HG03521 (cell line): ENCODE results near the gene STAT4.
"Not testable (repeated sequence)": the region's sequence is repeated elsewhere in the genome, so short reads cannot be mapped to it uniquely, and the experiment has no call there.

ENCODE experiments used
- ATAC-seq: cut with Tn5 transposase; IDR thresholded peaks from one replicate; pipeline ENCODE4 v1.9.1; 2021; ENCODE audit warnings: mild to moderate bottlenecking, moderate library complexity; ENCODE audit not compliant: unreplicated experiment

STAT4 gene

GRCh38 chr2:190997526-190998113, 153.2 kb downstream of the STAT4 start:
- ATAC-seq = no peak

GRCh38 chr2:190996947-190997346, 153.8 kb downstream of the STAT4 start:
- no peak for ATAC-seq

DNA sequence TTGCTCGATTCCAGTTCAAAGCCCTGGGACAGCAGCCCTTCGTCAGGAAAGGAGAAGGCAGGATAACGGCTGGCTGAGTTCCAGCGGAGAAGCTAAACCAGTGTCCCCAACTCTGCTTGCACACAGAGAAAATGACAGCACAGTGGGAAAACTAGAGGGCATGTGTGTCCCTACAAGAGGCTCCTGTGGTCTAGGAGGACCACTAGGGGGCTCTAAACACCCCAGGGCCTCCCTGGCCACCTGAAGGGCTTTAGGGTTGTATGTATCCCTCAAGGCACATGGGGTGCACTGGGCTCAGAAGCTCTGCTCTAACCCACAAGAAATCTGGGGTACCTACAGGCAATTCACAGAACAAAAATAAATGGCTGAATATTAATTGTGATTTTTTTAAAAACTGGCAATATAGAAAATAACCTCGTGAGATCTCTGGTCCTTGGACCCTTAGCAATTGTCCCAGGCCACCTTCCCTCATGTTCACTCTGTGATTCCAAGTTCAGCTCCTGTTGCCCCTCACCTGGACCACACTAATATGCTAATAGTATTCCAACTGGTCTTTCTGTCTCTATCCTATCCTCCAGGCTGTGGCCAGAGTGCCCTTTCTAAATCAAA, 154.4 kb downstream of the STAT4 start:
- peak; percentile 73 for ATAC-seq

DNA sequence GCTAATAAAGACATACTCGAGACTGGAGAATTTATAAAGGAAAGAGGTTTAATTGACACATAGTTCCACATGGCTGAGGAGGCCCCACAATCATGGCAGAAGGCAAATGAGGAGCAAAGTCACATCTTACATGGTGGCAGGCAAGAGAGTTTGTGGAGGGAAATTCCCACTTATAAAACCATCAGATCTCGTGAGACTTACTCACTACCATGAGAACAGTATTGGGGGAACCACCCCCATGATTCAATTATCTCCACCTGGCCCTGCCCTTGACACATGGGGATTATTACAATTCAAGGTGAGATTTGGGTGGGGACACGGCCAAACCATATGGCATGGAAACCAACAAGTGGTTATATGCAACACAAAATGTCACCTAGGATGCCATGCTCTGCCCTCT, 155.5 kb downstream of the STAT4 start:
- ATAC-seq = not testable (repeated sequence)

- no peak for ATAC-seq
Measured at GRCh38 chr2:190994148-190994547, 156.6 kb downstream of the STAT4 start.

DNA sequence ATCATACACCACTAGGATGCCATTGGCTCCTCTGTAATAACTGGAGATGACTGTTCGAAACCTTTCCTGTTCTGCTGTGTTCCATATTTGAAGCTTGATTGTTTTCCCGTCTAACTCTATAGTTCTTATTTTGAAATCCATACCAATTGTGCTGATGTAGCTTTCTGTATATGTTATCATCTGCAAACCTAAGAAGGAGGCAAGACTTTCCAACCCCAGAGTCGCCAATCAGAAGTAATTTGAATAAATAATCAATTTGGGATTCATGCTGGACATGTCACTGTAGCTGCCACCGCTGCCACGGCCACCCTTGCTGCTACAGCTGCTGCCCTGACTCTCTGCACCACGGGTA, 157.5 kb downstream of the STAT4 start:
- no peak for ATAC-seq

DNA sequence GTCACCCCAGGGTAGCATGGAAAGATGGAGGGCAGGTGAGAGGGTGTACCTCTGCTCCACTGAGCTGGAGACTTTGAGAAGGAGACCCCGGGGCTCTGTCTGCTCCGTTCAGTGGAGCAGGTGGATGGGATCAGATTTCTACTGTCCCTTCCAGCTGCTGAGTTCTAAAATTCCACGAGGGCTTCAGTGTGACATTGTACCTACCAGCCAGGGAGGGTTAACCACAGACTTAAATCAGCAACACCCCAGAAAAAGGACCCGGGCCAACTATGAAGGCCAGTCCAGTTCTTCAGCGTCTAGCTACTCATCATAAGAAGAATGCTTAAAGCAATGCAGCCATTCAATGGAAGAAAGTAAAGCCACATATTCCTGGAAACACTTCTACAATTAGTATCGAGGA, 160.7 kb downstream of the STAT4 start:
- no peak for ATAC-seq

- no peak for ATAC-seq
Measured at GRCh38 chr2:190988910-190989309, 161.9 kb downstream of the STAT4 start.

DNA sequence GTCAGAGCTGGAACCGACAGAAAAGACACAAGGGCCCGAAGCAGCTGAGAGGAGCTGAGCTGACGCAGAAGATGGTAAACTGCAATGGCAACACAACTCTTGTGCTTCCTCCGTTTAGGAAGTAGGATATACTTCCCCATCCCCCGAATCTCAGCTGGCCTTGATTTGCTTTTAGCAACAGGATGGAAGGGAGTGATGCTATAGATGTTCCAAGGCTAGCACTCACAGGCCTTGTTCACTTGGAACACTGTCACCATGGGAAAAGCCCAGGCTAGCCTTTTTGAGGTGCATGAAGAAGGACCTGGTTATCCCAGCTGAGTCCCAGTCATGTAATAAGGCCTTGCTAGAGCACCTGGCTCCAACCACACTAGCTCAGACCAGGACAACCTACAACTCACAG, 162.9 kb downstream of the STAT4 start:
- ATAC-seq = no peak

DNA sequence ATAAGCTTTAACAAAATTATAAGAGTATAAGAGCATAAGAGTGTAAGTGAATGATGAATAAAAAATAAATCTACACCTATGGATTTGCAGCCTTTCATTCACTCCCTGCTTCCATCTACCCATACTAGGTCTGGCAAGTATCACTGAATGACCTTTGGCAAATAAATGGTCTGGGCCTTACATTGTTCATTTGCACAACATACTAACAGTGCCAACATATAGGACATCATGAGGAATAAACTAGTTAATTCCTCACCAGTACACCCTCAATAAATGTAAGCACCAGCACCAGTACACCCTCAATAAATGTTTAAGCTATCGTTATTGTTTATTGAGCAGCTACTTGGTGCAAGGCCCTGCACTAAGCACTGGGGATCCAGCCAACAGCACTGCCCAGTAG, 163.7 kb downstream of the STAT4 start:
- ATAC-seq = no peak

DNA sequence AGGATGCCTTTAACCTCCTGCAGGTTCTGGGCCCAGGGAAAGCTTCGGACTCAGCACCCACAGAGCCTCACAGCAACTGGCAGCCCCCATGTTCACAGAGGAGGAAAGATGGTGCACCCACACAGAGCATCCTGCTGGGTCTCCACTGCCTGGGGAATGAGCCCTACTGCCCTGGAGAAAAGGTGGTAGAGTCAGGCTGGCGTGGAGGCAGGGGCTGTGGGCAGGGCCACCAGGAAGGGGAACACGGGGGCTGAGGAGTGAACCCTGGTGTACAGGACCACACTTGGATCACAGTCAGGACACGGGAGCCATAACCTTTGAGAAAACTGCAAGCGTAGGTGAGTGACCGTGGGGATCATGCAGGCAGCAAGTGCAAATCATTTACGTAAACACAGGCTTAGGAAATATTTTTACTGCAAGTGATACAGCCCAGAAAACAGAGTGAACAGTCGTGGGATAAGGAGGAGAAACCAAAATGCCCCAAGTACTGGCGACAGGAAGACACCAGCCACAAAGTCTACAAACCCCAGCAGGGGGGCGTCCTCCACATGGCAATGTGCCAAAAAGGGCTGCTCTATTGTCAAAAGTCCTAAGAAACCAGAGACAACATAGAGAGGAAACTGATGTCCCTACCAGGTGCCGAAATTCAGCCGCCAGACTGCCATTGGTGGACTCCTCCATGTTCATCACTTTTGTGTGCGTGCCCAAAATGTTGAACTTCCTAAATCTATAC, 164.4 kb downstream of the STAT4 start:
- no peak for ATAC-seq

DNA sequence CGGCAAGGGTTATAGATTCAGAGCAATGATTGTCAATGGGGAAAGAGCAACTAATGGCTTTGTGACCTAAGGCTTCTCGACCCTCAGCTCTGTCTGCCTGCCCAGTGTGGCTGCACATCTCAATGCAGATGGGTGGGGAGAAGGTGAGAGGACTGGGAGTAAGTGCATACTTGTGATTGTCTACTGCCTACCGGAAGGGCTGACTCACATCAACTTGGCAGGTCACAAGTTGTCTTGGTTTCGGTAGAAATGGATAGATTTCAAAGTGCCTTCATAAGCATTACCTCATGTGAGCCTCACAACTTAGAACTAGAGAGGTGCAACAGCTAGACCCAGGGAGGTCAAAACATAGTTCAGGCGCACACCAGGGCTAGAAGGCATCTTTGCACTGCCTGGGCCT, 166.2 kb downstream of the STAT4 start:
- ATAC-seq = no peak

DNA sequence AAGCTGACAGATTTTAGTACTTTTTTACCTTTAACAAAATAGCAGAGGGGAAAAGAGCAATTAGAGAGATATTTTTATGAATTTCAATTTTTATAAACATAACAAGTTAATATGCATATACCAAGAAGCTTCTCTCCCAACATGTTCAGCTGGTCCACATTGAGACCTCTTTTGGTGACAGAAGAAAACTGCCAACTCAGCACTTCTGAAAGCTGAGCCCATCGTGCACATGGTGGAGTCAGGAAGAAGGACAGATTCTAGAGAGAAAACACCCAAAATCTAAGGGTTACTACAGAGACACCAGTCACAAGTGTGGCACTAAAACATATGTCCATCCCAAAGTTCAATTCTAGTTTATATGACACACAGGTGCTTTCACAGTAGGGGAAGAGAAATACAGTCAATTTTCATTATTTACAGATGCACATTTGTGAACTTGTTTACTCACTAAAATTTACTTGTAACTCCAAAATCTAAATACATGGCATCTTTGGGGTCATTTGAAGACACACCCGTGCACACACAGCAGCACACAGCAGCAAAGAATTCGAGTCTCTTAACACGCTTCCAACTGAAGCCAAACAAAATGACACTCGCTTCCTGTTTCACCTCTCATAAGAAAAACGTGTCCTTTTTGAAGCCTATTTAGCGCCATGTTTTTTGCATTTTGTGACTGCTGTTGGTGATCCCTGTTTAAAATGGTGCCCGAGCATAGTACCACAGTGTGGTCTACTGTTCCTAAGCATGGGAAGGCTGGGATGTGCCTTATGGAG, 168.3 kb downstream of the STAT4 start:
- no peak for ATAC-seq

DNA sequence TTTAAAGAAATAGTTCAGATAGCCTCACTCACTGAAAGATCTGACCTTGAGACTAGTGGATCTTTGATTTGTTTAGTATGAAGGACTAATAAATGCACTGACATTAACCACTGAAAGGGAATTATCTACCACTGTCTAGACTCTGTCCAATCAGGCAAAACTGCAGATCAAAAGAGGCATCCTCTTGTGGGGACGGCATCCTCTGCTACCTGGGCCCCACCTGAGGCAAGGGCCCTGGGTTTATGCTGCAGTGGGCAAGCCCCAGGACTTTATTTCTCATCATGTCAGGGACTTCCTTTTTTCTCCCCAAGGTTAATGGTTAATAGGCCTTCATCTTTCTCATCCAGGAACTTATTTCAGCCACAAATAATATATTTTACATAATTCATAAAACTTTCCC, 169.1 kb downstream of the STAT4 start:
- ATAC-seq = no peak

GRCh38 chr2:190981333-190981732, 169.5 kb downstream of the STAT4 start:
- no peak for ATAC-seq

DNA sequence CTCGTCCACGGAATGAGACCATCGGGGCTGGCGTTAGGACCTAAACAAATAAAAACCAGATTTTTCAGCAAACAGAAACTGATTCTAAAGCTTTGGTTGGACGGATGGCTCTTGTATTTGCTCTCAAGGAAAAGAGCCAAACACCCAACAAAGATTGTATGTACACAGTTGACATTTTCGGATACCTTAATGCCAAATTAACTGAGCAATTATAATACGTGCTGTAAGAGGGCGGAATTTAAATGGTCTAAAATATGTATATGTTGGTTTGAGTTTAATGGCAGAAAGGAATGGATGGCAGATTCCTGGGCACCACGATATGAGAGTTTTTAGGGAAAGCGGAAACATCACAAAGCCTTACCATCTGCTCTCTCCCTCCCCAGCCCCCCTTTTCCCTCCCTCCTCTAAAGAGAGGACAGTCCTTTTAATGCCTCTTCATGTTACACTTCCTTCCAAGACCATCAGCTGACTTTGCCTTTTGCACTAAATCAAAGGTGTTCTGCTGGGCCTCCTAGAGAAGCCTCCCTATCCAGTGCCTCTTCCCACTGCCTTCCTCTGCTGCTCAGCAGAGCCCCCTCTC, 170.1 kb downstream of the STAT4 start:
- ATAC-seq = no peak

DNA sequence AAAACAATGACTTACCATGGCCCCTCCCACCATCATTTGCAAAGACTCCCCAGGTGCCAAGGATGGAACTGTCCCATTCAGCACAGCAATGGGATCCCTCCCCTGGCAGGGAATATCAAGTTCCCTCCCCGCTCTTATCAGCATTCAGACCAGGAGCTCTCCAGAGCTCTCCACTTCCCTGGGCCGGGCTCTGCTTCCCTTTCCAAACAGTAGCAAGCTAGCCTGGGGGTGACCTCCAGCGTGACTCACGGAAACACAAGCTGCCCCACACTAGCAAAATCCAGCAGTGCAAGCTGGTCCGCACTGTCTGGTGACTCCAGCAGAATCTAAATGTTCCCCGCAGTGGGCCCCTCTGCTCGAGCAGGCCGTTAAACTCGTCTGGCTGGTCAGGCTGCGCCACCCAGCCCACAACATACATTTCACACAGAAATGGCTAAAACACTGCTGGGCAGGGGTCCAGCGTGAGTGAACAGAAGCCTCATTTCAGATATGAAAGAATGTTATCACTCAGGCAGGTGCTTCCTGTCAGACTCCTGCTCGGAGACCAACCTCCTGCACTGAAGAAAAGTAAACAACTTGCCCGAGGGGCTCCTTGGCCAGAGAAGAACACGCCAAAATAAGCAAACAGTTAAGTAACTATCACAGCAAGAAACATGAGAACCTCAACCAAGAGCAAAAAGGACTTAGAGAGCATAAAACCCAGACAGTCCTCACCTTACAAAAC, 170.7 kb downstream of the STAT4 start:
- no peak for ATAC-seq
